GM18951 (cell line): Measurements from ENCODE around the gene LST1.
A peak's percentile ranks its signal among the peaks of the same experiment; 100 is the strongest.
"Not testable (repeated sequence)": the region's sequence is repeated elsewhere in the genome, so short reads cannot be mapped to it uniquely, and the experiment has no call there.

Experiments used
- POLR2A ChIP-seq: IDR thresholded peaks from 4 replicates; pipeline ENCODE4 v1.6.1; 2011; ENCODE audit warnings: mild to moderate bottlenecking; ENCODE audit not compliant: insufficient read length, insufficient read depth; ENCODE audit errors: extremely low read depth
- in situ Hi-C: fragments of 300-500 bp; cut with MboI; formaldehyde crosslinking; loops from one replicate; pipeline ENCODE4 v1.12.0; 2022; ENCODE audit warnings: low sequenced_read_pairs, mixed read lengths, inconsistent platforms; ENCODE audit not compliant: unreplicated experiment

LST1 gene

DNA sequence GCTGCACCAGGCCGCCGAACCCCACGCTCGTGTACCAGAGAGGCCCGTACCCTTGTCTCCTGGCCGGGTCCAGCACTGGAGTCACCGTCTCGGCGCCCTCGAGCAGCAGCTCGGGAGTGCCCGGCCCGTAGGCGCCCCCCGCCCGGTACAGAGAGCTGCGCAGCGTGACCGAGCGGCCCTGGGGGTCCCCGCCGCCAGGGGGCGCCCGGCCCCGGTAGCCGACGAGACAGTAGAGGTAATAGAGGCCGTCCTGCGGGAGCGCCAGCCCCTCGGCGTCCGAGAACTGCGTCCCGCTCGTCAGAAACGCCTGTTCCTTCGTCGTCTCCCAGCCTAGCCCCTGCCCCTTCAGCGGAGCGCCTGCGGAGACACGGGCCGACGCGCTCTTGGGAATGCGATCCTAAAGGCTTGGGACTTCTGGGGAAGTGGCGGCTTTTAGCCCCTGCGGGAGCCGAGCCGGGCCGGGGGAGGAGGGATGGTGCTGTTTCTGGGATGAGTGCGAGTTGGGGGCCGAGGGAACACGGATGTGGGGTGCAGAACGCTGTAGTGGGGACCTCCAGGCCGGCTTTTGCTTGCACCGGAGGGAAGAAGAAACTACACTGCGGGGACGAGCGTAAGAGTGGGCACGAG lies 5.2 kb upstream of the LST1 start:
- in situ Hi-C loops: no loop called here
- TF ChIP-seq POLR2A: peak; percentile 64

DNA sequence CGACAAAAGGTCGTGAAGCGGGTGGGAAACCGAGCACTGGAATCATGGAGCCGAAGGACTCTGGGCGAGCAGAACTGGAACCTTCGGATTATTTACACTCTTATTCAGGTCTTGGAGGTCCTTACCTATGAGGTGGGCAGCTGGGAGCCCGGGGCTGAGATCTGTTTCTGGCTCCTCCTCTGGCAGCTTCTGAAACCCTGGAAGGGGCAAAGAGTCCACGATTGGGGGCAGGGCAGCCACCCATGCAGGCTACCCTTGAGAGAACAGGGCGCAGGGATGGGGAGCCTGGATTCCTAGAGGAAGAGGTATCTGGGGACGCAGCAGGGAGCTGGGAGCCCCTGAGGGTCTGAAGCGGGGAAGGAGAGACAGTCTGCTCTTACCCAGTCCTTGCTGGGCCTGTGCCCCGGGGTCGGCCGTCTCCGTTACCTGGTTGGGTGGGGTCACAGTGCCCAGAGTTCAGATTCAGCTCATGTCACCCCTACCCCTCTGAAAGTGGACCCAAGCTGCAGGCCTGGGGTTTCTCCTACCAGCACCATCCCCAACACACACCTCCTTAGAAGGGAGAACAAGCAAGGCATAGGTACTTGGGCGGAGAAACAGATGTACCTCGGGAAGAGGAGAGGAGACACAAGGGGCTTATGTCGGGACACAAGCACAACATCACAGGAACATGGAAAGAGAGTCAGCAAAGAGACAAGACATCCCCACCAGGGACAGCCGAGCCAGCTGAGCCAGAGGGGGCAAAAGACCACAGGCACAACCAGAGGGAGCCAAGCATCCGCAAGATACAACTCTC lies 4.4 kb upstream of the LST1 start:
- no peak for TF ChIP-seq POLR2A
- in situ Hi-C loops: no loop called here

DNA sequence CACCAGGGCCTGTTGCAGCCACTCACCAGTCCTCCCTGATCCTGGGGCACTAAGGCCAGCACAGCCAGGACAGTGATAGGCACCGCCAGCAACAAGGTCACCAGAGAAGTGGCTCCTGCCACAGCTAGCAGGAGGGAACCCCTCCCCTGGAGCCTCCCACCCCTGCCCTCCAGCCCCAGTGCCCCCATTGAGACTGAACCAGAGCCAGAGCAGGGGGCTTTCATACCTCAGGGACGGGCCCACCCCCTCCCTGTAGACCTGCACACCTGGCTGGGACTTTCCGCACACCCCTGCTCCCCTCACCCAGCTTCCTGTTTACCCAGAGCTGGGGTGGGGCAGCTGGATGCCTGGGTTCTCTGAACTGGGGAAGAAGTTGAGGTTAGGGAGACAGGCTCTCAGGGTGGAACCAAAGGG lies 3.8 kb upstream of the LST1 start, which contains the start of gene LTB:
LTB (minus strand) TSS at position 195 of the 414 bp plus-strand sequence; CDS start at position 188, 7 bp downstream.
- peak; percentile 48 for TF ChIP-seq POLR2A
- in situ Hi-C loops: no loop called here

DNA sequence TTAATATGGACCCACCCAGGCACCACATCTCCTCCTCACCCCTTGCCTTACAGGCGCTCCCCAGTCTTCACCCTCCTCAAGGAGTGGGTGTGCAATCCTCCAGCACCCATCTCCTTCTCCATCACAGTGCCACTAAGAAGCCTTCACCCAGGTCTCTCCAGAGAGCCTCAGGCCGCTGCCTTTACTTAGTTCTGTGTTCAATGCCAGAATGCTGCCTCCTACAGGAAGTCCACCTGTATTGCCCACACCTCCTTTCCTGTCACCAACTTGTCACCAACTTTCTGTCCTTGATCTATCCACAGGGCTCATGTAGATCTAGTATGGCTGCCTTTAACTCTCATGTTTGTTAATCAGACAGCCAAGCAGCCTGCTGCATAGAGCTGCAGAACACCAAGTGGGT lies 586 bp upstream of the LST1 start:
- TF ChIP-seq POLR2A: no peak
- in situ Hi-C loops: no loop called here

DNA sequence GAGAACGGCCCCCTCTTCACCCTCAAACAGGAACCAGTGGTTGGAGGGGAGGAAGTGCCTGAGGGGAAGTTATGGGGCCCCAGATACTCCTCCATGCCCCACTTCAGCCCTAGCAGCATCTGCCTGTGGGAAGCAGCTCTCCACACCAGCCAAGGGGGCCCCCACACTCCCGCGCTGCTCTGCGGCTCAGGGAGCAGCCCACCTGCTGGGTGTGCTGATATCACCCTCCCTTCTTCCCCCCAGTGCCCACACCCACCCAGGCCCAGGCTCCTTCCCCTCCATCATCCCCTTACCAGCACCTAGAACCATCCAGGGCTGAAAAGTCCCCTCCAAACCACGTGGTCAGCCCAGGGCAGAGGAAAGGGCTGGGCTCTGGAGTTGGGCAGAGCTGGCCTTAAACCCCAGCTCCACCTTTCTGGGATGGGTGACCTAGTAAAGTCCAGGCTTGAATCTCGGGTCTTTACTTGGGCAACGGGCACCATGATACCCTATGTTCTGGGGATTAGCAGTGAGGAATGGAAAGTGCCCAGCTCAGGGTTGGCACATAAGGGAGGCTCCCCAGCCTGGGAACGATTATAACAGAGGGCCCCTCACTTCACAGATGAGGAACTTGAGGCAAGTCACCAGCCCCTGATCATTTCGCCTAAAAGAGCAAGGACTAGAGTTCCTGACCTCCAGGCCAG lies 663 bp downstream of the LST1 start:
- in situ Hi-C loops: no loop called here
- TF ChIP-seq POLR2A: no peak

DNA sequence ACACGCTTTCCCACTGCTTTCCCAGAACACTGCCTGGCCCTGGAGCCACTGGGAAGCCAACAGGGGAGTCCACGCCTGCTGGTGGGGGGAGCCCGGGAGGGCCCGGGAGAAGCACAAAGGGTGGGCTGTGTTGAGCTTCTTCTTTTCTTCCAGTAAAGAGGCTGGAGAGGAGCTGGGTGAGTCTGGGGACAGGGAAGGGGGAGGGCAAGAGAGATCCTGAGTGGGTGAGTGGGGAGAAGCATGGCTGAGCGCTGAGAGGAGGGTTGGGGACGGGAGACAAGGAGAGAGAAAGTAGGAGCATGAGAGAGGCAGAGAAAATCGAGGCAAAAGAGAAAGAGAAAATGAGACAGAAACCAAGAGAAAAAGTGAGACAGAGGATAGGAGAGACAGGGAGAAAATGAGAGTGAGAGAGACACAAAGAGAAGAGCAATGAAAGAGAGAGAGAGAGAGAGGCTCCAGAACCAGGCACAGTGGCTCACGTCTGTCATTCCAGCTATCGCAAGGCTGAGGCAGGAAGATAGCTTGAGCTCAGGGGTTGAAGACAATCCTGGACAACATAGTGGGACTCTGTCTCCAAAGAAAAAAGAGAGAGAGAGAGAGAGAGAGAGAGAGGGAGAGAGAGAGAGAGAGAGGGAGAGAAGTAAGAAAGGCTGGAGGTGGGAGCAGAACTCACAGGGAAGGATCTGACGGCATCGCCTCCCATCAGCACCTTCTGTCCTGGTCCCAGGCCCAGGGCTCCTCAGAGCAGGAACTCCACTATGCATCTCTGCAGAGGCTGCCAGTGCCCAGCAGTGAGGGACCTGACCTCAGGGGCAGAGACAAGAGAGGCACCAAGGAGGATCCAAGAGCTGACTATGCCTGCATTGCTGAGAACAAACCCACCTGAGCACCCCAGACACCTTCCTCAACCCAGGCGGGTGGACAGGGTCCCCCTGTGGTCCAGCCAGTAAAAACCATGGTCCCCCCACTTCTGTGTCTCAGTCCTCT lies 2.0 kb downstream of the LST1 start:
- in situ Hi-C loops: no loop called here
- no peak for TF ChIP-seq POLR2A

DNA sequence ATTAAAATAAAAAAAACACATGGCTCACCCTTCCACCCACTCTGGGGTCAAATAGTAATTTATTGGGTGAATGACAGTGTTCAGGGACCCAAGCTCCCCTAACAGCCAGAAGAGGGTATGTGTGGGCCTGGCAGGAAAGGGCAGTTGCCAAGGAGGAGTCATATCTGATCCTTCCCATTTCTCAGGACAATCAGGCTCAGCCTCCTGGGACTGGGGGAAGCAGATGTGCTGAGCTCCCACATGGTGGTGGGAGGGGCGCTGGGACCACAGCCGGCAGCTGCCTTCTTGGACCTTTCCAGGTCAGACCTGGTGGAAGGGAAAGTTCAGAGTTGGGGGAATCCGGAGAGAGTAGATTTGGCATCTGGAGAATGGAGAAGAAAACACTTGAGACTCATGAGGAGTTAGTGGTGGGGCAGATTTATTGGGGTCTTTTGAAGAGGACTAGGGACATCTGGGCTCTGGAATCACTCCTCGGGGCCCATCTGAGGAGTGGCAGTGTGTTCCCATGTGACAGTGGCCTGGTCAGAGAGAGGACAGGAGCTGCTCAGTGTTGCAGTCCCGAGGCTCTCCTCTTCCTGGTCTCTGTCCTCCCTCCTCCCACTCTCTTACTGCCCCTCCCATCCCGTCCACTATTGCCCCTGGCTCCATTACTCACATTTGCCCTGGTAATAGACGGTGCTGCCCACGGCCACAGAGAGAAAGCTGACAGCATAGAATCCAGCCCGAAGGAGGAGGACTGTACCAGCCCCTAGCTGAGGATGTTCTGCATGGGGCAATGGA lies 3.0 kb downstream of the LST1 start:
- in situ Hi-C loops: no loop called here
- no peak for TF ChIP-seq POLR2A

DNA sequence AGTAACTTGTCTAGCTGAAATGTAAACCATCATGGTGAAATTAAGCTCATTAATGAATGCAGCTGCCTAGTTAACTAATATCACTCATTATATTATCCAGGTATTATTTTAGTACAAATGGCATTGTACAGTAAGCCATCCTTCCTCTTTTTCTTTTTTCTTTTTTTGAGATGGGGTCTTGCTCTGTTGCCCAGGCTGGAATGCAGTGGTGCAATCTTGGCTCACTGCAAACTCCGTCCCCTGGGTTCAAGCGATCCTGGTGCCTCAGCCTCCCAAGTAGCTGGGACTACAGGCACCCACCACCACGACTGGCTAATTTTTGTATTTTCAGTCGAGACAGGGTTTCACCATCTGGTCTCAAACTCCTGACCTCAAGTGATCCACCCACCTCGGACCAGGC lies 4.6 kb downstream of the LST1 start:
- in situ Hi-C loops: not testable (repeated sequence)

DNA sequence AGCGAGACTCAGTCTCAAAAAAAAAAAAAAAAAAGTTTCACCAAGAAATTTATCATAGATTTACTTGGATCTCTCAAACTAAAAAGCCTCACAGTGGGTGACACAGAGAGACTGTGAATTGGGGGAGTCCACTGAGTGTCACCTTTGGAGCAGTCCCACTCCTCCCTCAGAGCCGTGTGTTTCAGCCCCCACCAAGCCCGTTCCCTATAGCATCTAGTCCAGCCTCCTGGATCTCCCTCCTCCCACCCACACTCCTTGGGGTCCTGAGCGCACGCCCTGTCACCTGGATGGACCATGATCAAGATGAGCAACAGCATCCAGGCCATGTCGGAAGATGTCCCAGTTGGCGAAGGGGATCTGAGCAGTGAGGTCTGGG lies 6.3 kb downstream of the LST1 start:
- in situ Hi-C loops: no loop called here
- TF ChIP-seq POLR2A: no peak

DNA sequence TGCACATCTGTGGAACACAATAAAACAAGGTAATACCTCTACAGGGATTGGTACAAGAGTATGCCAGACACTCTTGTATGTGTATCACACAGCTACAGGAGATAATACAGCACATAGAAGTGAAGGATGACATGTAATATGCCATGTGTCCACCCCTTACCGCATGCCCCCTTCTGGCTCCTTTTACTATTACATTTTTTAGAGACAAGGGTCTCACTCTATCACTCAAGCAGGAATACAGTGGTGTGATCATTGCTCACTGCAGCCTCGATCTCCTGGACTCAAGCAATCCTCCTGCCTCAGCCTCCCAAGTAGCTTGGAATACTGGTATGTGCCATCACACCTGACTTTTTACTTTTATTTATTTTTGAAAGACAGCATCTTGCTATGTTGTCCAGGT lies 10.9 kb downstream of the LST1 start:
- in situ Hi-C loops: loop anchor here (5.0 kb wide), 1 partner anchor 45 kb away; no protein-coding TSS in a partner anchor
- no peak for TF ChIP-seq POLR2A

DNA sequence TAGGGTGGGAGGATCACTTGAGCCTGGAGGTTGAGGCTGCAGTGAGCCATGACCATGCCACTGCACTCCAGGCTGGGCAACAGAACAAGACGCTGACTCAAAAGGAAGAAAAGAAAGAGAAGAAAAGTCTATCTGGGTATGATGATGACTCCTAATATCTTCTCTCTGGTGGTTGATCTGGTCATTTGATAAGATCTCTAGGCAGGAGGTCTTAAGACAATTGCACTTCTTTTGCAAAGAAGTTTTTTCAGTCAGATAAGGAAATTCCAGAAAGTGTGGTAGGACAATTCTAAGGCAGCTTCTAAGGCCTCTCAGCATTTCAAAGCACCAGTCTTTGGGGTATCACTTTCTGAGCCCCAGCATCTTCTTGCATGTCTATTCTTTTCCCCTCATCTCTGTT lies 21.2 kb downstream of the LST1 start:
- in situ Hi-C loops: no loop called here
- no peak for TF ChIP-seq POLR2A
